GM20431 (cell line): Measurements from ENCODE around the gene FBXO42.
"Not testable (repeated sequence)": the region's sequence is repeated elsewhere in the genome, so short reads cannot be mapped to it uniquely, and the experiment has no call there.

Source experiments
- in situ Hi-C: fragments of 300-500 bp; cut with MseI, MboI; formaldehyde crosslinking; loops from one replicate; pipeline ENCODE4 v1.15.0; 2020; ENCODE audit warnings: low sequenced_read_pairs; ENCODE audit not compliant: unreplicated experiment

Gene FBXO42

GRCh38 chr1:16276302-16277030, 75.8 kb downstream of the FBXO42 start:
- in situ Hi-C loops = no loop called here

- in situ Hi-C loops = no loop called here
Observed at GRCh38 chr1:16275591-16275990, 76.7 kb downstream of the FBXO42 start.

- in situ Hi-C loops = no loop called here
Observed at GRCh38 chr1:16267690-16268180, 84.5 kb downstream of the FBXO42 start.

GRCh38 chr1:16266411-16267118, 85.7 kb downstream of the FBXO42 start:
- in situ Hi-C loops = no loop called here

- in situ Hi-C loops = no loop called here
Observed at GRCh38 chr1:16262067-16262466, 90.2 kb downstream of the FBXO42 start.

GRCh38 chr1:16260814-16261213, 91.5 kb downstream of the FBXO42 start:
- in situ Hi-C loops = no loop called here

- in situ Hi-C loops = no loop called here
Observed at GRCh38 chr1:16258591-16259135, 93.6 kb downstream of the FBXO42 start.

- in situ Hi-C loops = no loop called here
Observed at GRCh38 chr1:16257968-16258367, 94.3 kb downstream of the FBXO42 start.

- in situ Hi-C loops = not testable (repeated sequence)
Observed at GRCh38 chr1:16257556-16257955, 94.7 kb downstream of the FBXO42 start.

- in situ Hi-C loops = no loop called here
Observed at GRCh38 chr1:16256478-16256877, 95.8 kb downstream of the FBXO42 start.

GRCh38 chr1:16254263-16254928, 97.9 kb downstream of the FBXO42 start:
- in situ Hi-C loops = no loop called here

- in situ Hi-C loops = no loop called here
Observed at GRCh38 chr1:16253332-16253922, 98.9 kb downstream of the FBXO42 start.

- in situ Hi-C loops = no loop called here
Observed at GRCh38 chr1:16252912-16253311, 99.4 kb downstream of the FBXO42 start.

- in situ Hi-C loops = no loop called here
Observed at GRCh38 chr1:16251381-16251780, 100.9 kb downstream of the FBXO42 start.

- in situ Hi-C loops = no loop called here
Observed at GRCh38 chr1:16250524-16251251, 101.6 kb downstream of the FBXO42 start.

- in situ Hi-C loops = no loop called here
Observed at GRCh38 chr1:16249596-16250241, 102.6 kb downstream of the FBXO42 start.

- in situ Hi-C loops = no loop called here
Observed at GRCh38 chr1:16248603-16249516, 103.4 kb downstream of the FBXO42 start.

- in situ Hi-C loops = no loop called here
Observed at GRCh38 chr1:16248007-16248436, 104.3 kb downstream of the FBXO42 start.
